ENCODE measurements around the gene COMT. TPM values are rescaled to one million over a fixed set of nuclear protein-coding genes. Genes with fewer than 3 reads are reported as not detected.

COMT gene
- total RNA-seq, 2 donors from 2014 or later, result 58.2 to 71.3 TPM

DNA sequence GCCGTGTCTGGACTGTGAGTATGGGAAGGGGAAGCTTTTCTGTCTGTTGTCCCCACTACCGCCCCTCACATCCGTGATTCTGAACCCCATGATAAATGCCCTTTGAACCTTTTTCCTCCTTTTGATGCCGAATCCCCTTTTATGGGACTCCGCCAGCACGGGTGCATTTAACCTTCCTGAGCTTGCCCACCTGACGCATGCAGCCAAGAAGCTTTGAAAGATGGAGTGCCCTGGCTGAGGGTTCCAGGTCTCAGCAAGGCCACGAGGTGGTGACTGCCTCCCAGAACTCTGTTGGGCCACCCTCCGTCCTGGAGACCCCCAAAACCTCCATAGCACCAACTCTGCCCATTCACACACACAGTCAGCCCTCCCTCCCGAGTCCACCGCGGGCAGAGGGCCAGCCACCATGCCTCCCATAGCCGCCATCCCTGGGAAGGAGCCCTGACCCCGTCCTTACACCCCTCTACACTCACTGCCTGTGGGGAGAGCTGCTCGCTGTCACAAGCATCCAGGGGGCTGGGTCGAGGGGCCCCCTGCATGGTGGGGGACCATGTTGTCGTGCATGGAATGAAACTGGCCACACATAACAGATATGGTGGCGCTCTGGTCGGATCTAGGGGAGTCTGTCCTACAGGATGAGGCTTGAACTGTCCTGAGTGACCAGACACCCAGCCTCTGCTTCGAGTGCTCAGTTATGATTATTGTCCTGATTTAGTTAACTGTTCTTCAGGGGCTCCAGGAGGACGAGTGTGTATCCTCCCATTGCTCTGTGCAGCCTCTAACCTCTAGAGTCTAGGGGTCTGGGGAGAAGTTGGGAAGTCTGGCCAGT, 822 bp upstream of the COMT start:
- intact Hi-C loops (cut with DNase I, micrococcal nuclease), result no loop called here
- DNase-seq, result no peak
- ATAC-seq, result no peak

DNA sequence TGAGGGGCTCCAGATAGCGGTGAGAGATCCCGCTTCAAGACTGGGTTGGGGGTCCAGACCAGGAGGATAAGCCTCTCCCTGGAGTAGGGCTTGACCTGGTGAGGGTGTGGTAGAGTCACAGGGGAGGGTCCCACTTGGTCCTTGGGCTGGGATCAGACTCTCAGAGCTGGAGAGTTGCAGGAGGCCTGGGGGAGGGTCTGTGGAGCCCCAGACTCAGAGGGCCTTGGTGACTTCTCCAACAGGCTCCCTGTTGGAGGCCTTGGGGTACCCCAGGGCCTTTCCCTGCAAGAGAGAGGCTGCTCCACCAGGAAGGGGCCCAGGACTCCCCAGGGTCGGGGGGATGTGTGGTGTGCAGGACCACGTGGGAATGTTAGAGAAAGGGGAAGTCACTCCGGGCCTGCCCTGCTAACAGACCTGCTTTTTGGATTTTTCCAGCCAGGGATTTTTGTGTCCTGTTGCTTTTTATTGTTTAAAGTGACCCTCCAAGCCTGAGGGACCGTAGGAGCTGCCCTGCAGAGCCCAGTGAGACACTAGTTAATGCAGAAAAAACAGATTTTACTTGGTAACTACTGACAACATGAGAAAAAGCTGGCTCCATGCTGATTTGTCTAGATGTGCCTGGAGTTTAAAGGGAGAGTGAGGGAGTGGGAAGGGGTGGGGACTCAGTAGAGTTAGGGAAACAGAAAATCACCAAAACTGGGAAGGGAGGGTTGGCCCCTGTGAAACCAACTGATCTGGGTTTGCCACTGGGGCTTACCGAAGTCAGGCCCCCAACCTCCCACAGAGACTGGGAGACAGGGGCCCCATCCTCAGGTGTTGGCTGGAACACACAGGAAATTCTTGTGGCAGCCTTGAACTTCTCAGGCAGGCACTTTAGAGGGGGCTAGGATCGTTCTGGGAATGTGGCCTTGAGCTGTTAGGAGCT, 847 bp downstream of the COMT start:
- peak; percentile 35 for ATAC-seq
- DNase-seq, result no peak
- intact Hi-C loops (cut with DNase I, micrococcal nuclease), result no loop called here

DNA sequence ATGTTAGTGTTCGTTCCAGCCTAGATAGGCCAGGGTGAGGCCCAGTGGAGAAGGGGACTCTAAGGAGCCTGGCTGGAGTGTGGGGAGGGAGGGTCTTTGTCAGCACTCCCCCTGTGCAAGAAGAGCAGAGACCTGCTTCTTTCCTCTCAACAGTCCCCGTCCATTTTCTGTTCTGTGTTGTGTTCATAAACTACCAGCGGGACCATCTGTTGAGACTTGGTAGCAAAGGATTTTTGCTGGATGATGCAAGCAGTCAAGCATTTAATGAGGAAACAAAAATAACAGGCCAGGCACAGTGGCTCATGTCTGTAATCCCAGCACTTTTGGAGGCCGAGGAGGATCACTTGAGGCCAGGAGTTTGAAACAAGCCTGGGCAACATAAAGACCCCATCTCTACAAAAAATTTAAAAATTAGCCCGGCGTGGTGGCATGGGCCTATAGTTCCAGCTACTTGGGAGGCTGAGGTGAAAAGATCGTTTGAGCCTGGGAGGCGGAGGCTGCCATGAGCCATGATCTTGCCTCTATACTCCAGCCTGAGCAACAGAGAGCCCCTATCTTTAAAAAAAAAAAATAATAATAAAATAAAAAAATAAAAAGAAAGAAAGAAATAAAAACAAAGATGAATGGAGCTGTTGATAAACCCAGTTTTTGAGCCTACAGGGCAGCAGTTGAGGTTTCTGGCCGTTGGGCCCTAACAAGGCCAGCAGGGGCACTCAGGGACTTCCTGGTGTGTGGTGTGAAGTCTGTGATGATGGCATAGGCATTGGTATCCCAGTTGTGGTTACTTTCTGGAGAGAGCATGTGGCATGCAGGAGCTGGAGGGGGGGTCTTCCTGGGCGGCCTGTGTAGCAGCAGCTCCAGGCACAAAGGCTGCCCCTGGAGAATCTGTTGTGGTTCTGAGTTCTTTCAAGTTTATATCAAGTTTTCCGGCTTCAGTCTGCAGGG, 1.8 kb downstream of the COMT start:
- intact Hi-C loops (cut with DNase I, micrococcal nuclease), result no loop called here
- ATAC-seq, result no peak
- no peak for DNase-seq

DNA sequence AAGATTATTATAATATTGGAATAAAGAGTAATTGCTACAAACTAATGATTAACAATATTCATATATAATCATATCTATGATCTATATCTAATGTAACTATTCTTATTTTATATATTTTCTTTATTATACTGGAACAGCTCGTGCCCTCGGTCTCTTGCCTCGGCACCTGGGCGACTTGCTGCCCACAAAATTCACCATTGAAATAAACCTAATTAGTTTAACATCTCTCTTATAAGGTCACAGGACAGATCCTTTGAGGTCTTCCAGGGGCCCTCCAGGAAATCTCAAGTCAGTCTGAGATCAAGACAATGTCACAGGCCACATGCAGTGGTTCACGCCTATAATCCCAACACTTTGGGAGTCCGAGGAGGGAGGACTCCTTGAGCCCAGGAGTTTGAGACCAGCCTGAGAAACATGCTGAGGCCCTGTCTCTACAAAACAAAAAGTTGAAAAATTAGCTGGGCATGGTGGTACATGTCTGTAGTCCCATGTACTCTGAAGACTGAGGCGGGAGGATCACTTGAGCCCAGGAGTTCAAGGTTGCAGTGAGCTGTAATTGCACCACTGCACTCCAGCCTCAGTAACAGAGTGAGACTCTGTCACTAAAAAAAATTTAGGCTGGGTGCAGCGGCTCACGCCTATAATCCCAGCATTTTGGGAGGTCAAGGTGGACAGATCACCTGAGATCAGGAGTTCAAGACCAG, 6.6 kb downstream of the COMT start:
- ATAC-seq (no peak), DNase-seq (peak in 1 of 2 donors; percentile 8)
- intact Hi-C loops (cut with DNase I, micrococcal nuclease), result no loop called here

DNA sequence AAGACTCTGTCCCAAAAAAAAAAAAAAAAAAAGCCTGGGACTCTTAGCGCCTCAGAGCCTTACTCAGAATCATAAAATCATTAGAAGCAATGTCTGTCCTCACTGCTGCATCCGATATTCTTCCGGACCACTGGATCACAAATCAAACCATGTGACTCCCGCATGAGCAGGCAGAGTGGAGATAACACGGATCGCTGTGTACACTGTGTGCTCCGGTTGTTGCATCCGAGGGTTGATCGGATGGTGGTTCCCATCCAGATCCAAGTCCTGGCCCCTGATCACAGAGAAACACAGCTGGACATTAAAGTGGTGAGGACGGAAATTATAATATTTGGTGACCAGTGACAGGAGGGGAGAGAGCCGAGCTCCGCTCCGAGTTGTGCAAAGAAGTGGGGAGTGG, 9.8 kb downstream of the COMT start:
- intact Hi-C loops (cut with DNase I, micrococcal nuclease), result no loop called here
- no peak for DNase-seq
- no peak for ATAC-seq

DNA sequence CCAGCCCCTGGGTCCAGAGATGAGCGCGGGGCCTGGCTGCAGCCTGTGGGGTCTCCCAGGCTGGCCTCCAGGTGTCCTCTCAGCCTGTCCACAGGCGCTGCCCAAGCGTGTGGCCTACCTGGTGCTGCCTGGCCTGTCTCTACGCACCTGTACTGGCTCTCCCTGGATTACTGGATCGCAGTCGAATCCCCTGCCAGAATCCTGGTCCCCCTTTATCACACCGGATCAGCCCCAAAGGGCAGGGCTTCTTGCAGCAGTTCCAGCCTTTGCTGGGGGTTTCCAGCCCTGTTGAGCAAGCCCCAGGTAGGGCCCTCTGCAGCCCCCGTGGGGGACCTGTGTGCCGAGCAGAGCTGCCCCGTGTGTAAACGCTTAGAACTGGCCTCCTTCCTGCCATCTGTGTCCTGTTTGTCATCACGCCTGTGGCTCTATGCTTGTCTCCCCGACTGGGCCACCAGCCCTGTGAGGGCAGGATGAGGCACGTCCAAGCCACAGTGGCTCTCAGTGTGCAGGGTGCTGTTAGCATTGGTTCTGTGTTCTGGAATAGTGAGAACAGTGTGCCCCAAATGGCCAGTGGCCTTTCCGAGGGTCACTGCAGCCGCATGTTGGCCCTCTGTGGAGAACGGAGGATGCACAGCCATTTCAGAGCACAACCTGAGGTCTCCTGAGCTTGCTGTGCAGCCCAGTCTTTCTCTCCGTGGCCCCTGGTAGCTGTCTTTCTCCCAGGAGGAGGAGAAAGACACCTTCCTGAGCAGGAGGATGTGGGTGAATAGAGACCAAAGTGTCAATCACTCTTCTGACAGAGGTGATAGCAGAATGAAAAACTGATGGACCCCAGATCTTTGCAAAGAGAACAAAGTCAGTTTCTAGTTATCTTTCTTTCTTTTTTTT, 13.9 kb downstream of the COMT start:
- DNase-seq (no peak), ATAC-seq (no peak)
- intact Hi-C loops (cut with DNase I, micrococcal nuclease), result no loop called here

DNA sequence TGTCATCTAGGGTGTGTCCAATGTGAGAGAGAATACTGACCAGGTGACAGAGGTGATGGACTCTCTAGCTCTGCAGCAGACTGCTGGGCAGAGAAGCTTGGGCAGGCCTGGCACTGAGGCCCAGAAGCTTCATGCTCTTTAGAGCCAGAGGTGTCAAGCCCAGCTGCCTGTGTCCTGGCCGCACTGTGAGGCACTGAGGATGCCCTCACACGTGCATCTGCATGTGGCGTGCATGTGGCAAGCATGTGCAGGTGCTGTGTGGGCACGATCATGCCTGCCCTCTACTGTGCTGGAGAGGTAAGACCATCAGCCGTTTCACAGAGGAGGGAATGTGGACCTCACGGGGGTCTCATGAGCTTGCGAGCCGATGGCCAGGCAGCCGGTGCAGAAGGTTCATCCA, 15.9 kb downstream of the COMT start:
- DNase-seq (no peak), ATAC-seq (no peak)
- intact Hi-C loops (cut with DNase I, micrococcal nuclease), result no loop called here

DNA sequence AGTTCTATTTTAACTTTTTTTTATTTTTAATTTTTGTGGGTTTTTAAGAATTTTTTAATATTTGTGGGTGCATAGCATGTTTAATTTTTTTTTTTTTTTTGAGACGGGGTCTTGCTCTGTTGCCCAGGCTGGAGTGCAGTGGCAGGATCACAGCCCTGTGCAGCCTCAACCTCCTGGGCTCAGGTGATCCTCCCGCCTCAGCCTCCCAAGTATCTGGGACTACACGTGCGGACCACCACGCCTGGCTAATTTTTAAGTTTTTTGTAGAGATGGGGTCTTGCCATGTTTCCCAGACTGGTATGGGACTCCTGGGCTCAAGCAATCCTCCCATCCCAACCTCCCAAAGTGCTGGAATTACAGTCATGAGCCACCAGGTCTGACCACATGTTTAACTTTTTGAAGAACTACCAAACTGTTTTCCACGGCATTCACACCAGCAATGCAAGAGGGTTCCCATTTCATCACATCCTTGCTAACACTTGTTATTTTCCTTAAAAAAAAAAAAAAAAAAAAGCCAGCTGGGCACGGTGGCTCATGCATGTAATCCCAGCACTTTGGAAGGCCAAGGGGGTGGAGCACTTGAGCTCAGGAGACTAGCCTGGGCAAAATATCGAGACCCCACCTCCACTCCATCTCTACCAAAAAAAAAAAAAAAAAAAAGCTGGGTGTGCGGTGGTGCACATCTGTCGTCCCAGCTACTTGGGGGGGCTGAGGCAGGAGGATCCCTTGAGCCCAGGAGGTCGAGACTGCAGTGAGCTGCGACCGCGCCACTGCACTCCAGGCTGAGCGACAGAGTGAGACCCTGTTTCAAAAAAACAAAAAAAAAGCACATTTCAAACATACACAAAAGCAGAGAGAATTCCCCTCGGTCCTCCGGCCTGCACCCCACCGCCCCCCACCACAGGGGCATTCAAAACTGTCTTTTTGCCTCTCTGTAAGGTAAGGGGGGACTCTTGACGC, 16.8 kb downstream of the COMT start:
- ATAC-seq (no peak), DNase-seq (no peak)
- intact Hi-C loops (cut with DNase I, micrococcal nuclease), result no loop called here

DNA sequence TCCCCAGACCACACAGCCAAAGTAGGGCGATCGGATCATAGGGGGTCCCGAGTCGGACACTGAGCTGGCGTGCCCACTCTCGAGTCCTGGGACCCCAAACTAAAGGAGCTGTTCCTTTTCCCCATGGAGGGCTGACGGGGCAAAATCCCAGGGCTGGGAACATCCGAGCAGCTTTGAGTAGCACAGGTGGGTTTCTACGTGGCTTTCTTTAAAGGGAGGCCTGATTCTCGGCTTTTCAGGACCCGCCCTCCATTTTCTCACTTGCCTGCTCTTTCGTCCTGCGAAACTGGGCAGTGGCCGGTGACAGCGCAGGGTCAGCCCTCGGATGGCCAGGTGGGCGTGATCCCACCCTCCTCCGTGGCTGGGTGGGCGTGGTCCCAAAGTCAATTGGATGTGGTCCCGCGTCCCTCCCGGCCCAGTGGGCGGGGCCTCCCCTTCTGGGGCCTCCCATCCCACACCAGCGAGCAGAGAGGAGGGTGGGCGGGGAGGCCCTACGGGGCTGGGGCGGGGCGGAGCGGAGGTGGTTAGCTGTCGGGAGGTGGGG, 17.5 kb downstream of the COMT start:
- intact Hi-C loops (cut with DNase I, micrococcal nuclease), result no loop called here
- ATAC-seq (peak; percentile 31), DNase-seq (peak; percentile 81 to 82)

DNA sequence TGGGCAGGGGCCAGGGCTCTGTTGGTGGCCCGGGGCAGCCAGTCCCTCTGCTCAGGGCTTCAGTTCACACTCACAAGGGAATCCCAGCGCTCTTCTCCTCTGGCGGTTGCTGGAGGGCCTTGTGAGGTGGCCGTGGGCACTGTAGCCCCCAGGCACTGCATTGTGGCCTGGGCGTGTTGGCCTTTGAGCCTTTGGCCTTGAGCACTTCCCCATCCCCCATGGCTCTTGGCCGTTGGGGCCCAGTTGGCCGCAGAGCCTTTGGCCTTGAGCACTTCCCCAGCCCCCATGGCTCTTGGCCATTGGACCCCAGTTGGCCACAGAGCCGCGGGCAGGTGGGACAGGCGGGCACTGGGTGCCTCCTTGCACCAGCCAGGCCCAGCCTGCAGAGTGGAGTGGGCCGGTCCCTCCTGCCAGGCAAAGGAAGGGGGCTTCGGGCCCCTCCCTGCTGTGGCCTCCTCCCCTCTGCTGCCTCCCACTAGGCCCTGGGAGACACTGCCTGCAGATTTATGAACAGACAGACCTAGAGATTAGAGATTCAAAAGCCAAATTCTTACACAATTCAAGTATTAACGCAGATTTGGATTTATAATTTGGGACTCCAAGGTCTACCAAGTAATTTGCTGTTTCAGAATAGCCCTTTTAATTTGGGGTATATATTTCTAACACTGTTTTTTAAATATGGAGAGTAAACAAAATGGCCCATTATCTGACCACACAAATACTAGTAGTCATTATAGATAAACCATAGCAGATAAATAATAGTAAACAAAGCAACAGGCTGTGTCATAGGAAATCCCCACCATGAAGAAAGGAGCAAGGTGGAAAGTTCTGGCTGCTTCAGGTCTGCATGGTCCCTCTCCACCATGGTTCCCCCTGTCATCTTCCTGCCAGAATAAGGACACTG, 18.3 kb downstream of the COMT start:
- intact Hi-C loops (cut with DNase I, micrococcal nuclease), result loop anchor here in 1 of 2 donors (10.0 kb wide), 1 partner anchor 55 kb away; the partner anchor contains the start of gene ARVCF
- DNase-seq (no peak), ATAC-seq (no peak)

DNA sequence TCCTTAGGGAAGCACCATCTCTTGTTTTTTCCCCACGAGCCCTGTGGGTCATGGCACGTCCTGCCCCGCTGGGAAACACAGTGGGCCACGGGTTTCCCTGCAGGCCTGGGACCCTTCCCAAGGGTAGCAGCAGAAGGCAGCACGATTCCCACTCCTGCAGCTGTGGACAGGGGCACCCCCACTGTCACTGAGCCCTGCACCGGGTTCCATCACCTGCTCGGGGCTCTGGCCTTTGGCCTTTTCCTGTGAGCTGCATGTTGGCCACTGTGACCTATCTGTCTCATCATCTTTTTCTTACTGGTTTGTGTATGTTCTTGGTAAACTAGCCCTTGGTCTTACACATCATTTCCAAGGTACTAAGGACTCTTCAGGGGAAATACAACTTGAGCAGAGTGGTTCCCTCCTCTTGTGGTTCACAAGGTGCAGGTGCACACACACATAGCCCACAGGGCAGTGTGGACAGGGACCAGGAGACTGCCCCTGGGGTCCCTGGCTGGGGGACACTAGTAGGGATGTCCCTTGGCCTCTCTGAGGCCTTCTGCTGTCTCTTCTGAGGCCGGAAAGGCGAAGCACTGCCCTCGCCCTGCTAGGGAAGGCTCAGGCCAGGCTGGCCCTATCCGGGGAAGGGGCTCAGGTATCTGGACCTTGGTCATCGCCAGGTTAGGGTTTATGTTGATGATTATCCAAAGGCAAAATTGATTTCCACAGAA, 19.1 kb downstream of the COMT start:
- intact Hi-C loops (cut with DNase I, micrococcal nuclease), result loop anchor here in 1 of 2 donors (10.0 kb wide), 1 partner anchor 54 kb away; the partner anchor contains the start of gene ARVCF
- no peak for DNase-seq
- no peak for ATAC-seq

DNA sequence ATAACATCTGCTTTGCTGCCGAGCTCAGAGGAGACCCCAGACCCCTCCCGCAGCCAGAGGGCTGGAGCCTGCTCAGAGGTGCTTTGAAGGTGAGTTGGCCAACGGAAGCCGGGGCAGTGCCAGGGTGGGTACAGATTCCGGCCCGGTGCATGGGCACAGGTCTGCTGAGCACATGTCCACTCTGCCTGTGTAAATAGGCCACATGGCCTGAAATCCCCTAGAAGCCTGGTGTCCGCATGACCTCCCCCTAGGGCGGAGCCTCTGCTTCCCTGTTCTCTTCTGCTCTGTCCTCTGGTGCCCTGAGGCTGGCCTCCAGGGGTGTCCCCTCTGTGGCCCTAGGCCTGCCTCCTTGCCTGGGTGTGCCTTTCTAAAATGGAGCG, 19.6 kb downstream of the COMT start:
- intact Hi-C loops (cut with DNase I, micrococcal nuclease), result loop anchor here in 1 of 2 donors (10.0 kb wide), 1 partner anchor 54 kb away; the partner anchor contains the start of gene ARVCF
- no peak for ATAC-seq
- DNase-seq, result no peak

DNA sequence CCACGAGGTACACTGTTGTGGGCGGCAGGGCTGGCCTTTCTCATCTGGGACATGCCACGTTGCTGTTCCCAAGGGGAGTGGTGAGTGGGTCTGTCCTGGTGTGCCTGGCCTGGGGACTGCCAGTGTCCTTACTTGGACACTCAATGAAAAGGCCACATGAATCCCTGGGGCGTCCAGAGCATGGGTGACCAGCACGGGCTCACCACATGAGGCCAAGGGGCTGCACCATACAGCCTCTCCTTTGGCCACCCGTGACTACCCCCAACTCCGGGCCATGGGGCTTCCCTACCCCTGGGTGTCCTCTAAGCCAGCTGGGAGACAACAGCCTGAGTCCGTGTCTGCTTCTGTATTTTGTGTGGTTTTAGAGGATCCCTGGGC, 20.3 kb downstream of the COMT start:
- DNase-seq, result no peak

More for the DNA sequence above, 20.3 kb downstream of the COMT start:
- ATAC-seq, result no peak
- intact Hi-C loops (cut with DNase I, micrococcal nuclease), result loop anchor here in 1 of 2 donors (10.0 kb wide), 1 partner anchor 53 kb away; the partner anchor contains the start of gene ARVCF

Data from left colon (tissue), 2 donors.